Airway epithelial cell (primary cell): ENCODE measurements around the gene GALR2. TPM values are rescaled to one million over a fixed set of nuclear protein-coding genes. Genes with fewer than 3 reads are reported as not detected.

Source experiments
- total RNA-seq: library from RNA; depleted of rRNA; stranded (reverse); fragments of >200 nt; gene quantifications from 2 replicates; pipeline ENCODE4 v1.2.3, GENCODE V29; 2015

GALR2 gene, protein sequence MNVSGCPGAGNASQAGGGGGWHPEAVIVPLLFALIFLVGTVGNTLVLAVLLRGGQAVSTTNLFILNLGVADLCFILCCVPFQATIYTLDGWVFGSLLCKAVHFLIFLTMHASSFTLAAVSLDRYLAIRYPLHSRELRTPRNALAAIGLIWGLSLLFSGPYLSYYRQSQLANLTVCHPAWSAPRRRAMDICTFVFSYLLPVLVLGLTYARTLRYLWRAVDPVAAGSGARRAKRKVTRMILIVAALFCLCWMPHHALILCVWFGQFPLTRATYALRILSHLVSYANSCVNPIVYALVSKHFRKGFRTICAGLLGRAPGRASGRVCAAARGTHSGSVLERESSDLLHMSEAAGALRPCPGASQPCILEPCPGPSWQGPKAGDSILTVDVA
- 0.14 and 0.78 TPM in 2 replicates for total RNA-seq

DNA sequence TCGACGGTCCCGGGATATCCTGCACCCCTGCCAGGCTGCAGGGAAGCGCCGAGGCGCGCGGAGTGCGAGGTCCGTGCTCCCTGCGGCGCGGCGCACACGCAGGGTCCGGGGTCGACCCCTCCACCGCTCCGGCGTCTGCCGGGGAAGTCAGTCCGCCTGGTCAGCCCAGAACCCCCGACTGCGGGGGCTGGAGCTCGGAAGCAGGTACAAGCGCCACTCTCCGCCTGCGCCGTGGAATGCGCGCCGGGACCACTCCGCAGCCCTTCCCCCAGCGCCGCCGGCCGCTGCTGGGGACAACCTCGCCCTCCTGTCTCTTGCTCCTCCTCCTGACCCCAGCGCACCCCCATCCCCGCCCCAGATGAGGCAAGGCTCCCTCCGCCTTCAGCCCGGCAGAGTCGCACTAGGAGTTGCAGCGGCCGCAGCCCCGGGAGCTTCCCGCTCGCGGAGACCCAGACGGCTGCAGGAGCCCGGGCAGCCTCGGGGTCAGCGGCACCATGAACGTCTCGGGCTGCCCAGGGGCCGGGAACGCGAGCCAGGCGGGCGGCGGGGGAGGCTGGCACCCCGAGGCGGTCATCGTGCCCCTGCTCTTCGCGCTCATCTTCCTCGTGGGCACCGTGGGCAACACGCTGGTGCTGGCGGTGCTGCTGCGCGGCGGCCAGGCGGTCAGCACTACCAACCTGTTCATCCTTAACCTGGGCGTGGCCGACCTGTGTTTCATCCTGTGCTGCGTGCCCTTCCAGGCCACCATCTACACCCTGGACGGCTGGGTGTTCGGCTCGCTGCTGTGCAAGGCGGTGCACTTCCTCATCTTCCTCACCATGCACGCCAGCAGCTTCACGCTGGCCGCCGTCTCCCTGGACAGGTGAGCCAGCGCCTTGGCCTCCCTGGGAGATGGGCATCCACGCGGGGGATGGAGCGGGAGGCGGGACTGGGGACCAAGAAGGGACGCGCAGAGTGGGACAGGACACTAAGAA lies at the start of gene GALR2:
TSS of gene GALR2 (plus strand) at position 392 of the 974 bp plus-strand sequence. CDS start at position 495, 103 bp downstream.

DNA sequence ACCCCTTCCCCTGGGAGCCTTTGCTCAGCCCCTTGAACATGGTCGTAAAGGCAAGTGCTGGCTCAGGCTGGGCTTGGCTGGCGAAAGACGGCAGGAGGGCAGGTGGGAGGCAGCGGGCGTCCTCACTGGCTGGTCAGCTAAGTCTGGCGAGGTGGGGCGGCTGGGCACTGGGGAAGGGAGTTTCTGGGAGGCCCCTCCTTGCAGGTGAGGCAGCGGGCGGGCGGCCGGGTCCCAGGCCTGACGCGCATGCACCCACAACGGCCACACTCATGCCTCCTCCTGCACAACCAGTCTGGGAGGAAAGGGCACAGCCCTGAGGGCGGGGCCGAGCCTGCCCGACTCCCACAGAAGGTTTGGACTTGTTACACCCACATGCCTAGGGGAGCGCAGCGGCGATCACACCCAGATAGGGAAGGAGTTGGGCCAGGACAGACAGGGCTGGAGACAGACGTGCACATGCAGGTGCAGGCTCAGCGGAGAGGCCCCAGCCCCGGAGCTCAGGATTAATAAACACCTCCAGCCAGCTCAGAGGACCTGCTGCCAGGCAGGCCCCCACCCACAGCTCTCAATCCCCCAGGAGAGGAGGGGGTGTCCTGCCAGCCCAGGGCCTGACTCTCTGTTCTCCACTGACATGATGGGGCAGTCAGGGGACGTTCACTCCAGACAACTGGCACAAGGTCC lies 47.3 kb upstream of the GALR2 start, which contains the start of gene EVPL:
TSS of gene EVPL (minus strand) at position 148 of the 681 bp plus-strand sequence. CDS start at position 40, 108 bp downstream.

DNA sequence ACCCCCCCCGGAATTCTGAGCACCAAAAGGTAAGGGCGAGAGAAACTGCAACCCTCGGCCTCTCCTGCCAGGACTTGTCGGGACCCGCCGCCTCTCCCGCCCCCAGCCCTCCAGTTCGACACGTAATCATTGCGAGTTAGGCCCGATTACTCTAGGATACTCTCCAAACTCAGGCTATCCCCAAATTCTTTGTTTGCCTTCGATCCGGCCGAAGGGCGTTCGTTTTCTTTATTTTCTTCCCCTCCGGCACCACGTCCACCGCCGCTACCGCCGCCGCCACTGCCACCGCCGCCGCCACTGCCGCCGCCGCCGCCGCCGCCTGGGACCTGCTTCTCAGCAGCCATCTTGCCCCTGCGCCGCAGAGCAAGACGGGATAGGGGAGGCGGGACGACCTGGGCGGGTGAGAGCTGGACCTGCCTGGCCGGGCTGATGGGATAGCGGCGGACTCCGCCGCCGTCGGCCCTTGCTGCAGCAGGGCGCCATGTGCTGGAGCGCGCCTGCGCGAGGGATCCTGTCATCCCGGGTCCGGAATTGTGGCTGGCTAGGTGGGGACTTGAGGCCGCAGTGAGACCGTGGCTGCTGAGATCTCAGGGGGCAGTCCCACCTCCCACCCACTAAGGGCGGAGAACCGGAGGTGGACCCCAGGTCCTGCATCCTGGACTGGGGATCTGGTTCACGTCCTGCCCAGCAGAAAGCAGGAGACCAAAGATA lies 2.3 kb upstream of the GALR2 start, which contains the start of gene SRP68:
TSS of gene SRP68 (minus strand) at position 370 of the 711 bp plus-strand sequence. CDS start at position 344, 26 bp downstream.

DNA sequence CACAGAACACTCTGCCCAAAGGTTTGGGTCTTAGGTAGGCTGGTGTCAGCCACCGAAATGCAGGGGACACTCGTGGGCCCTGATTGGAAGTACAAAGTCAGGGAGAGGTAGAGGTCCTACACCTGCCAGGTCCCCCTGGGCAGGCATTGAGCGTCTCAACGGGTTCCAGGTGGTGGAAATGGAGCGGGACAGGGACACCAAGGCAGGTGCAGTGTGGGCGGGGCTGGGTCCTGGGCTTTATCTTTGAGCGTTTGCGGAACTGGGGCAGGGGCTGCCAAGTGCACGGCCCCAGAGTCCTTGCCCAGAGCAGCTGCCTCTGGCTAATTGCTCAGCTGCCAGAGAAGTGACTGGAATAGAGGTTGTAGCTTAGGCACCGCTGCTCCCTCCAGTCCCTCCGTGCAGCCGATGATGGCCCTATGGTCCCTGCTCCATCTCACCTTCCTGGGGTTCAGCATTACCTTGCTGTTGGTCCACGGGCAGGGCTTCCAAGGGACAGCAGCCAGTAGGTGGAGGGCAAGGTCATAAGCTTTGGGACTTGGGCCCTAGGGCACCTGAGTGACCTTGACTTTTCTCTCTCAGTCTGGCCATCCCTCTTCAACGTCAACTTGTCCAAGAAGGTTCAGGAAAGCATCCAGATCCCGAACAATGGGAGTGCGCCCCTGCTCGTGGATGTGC lies 4.4 kb downstream of the GALR2 start, which contains the start of gene ZACN:
TSS of gene ZACN (plus strand) at position 323 of the 675 bp plus-strand sequence. CDS start at position 406, 83 bp downstream.

DNA sequence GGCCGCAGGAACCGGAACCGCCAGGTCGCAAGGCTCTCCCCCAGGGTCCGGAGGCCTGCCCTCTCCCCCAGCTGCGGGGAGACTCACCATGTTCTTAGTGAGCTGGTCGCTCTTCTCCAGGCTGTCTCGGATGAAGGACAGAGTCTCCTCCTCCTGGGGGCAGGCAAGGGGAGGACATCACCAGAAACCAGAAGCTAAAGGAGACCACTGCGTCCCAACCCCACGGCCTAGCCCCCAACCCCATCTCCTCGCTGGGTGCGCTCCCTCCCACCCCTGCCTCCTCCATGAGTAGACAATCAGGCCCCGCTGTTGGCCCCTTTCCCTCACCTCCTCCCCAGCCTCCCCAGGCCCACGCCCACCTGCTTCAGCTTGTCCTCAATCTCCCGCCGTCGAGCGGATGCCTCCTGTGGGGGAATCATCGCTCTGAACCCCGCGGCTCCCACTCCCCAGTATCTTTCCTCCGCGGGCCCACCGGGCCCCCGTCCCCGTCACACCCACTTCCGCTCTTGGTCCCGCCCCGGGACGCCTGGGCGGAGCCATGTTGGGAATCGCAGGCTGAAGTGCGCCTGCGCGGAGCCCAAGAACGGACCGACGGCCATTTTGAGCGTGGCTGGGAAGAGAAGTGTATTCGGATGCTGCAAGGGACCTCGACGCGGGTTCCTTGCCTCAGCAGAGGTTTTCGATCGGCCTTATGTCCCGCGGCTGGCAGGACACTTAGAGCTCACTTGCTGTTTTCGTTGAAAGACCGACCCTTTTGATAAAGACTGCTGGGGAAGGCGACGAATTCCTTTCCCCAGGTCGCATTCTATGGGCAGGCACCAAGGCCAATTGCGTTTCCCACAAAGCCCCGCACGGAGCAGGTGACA lies 28.9 kb downstream of the GALR2 start, which contains the start of gene EXOC7:
TSS of gene EXOC7 (minus strand) at position 514 of the 866 bp plus-strand sequence. CDS start at position 419, 95 bp downstream.

Other genes with a start within 250 kb of the GALR2 start
- gene UNC13D, start 230.4 kb upstream of the GALR2 start, total RNA-seq = 9.6 and 10.1 TPM in 2 replicates
- gene WBP2, start 219.4 kb upstream of the GALR2 start, total RNA-seq = 39.0 and 54.4 TPM in 2 replicates
- 29.3 and 32.2 TPM in 2 replicates for gene TRIM47, start 196.2 kb upstream of the GALR2 start, total RNA-seq
- gene TRIM65, start 177.8 kb upstream of the GALR2 start, total RNA-seq = 28.1 and 28.6 TPM in 2 replicates
- 31.9 and 35.0 TPM in 2 replicates for gene MRPL38, start 169.9 kb upstream of the GALR2 start, total RNA-seq
- gene FBF1, start 133.7 kb upstream of the GALR2 start, total RNA-seq = 10.6 and 11.6 TPM in 2 replicates
- gene ACOX1, start 95.6 kb upstream of the GALR2 start, total RNA-seq = 30.5 and 33.6 TPM in 2 replicates
- gene TEN1, start 95.5 kb upstream of the GALR2 start, total RNA-seq = 13.0 and 20.4 TPM in 2 replicates
- gene CDK3, start 73.9 kb upstream of the GALR2 start, total RNA-seq = 0.56 TPM in 1 of 2 replicates, not detected in the other
- 101 and 120 TPM in 2 replicates for gene EVPL, start 47.5 kb upstream of the GALR2 start, total RNA-seq
- gene SRP68, start 2.3 kb upstream of the GALR2 start, total RNA-seq = 39.3 and 53.4 TPM in 2 replicates
- not detected in 2 replicates for gene ZACN, start 4.4 kb downstream of the GALR2 start, total RNA-seq
- gene EXOC7, start 29.0 kb downstream of the GALR2 start, total RNA-seq = 36.3 and 55.8 TPM in 2 replicates
- gene FOXJ1, start 66.5 kb downstream of the GALR2 start, total RNA-seq = not detected in 2 replicates
- 0.07 and 1.4 TPM in 2 replicates for gene RNF157, start 165.7 kb downstream of the GALR2 start, total RNA-seq
- 11.7 and 13.0 TPM in 2 replicates for gene UBALD2, start 190.6 kb downstream of the GALR2 start, total RNA-seq
- 0.78 and 1.3 TPM in 2 replicates for gene QRICH2, start 233.5 kb downstream of the GALR2 start, total RNA-seq